Right atrium auricular region (tissue), 2 donors: ENCODE measurements around the gene ROS1. TPM values are rescaled to one million over a fixed set of nuclear protein-coding genes. Genes with fewer than 3 reads are reported as not detected.

Experiments used
- DNase-seq: peaks from one replicate; pipeline ENCODE4 v3.0.0-alpha.2; 2019; ENCODE audit warnings: low spot score
- H3K27ac ChIP-seq, 2 donors: fragments of 200-600 bp; sonication (generic); 1 replicate in 1 of 2; 2 replicates in 1 of 2; pipeline ENCODE4 v1.5.1; 2016 to 2019
- H3K27me3 ChIP-seq, 2 donors: fragments of 200-600 bp; sonication (generic); one replicate each; pipeline versions ENCODE4 v1.5.1 to v1.6.0; 2017 to 2019
- H3K36me3 ChIP-seq: fragments of 200-600 bp; sonication (generic); one replicate; pipeline ENCODE4 v1.5.1; 2016
- H3K4me1 ChIP-seq, 2 donors: fragments of 200-600 bp; sonication (generic); one replicate each; pipeline versions ENCODE4 v1.5.1 to v1.6.0; 2017 to 2019
- H3K4me3 ChIP-seq, 2 donors: fragments of 200-600 bp; sonication (generic); 1 replicate in 1 of 2; 2 replicates in 1 of 2; pipeline ENCODE4 v1.5.1; 2017 to 2019; ENCODE audit warnings: mild to moderate bottlenecking in 1 of 2, moderate library complexity in 1 of 2
- H3K9me3 ChIP-seq, 2 donors: fragments of 200-600 bp; sonication (generic); one replicate each; pipeline ENCODE4 v1.5.1; 2019
- total RNA-seq, 2 donors: library from RNA; depleted of rRNA; stranded (reverse); fragments of >200 nt; gene quantifications; one replicate each; pipeline ENCODE4 v1.1.0, GENCODE V29; 2016
- TF ChIP-seq, protein P1 (sequence below), 2 donors: fragments of 200-600 bp; sonication (generic); IDR thresholded peaks; one replicate each; pipeline ENCODE4 v1.5.1; 2019; ENCODE audit warnings: antibody characterized with exemption in 2 of 2

The ROS1 gene
- total RNA-seq, 2 donors from 2014 or later, result not detected

DNA sequence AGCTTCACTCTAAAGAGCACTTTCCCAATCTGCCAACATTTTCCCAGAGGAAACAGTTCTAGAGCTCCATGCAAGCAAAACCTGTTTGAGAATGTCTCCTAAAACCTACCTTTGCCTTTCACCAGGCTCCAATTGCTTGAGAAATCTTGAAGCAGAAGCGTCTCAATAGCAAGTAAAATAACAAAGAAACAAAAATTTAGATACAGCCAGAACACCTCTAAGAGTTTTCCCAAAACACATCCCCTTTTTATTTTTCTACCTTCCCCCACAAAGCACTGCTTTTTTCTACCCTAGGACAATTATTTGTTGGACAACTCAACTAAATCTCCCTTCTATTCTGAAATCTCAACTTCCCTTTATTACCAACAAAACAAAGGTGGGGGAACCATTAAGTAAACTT is 156.8 kb downstream of the ROS1 start:
- no peak overlapping the region for H3K27ac ChIP-seq

DNA sequence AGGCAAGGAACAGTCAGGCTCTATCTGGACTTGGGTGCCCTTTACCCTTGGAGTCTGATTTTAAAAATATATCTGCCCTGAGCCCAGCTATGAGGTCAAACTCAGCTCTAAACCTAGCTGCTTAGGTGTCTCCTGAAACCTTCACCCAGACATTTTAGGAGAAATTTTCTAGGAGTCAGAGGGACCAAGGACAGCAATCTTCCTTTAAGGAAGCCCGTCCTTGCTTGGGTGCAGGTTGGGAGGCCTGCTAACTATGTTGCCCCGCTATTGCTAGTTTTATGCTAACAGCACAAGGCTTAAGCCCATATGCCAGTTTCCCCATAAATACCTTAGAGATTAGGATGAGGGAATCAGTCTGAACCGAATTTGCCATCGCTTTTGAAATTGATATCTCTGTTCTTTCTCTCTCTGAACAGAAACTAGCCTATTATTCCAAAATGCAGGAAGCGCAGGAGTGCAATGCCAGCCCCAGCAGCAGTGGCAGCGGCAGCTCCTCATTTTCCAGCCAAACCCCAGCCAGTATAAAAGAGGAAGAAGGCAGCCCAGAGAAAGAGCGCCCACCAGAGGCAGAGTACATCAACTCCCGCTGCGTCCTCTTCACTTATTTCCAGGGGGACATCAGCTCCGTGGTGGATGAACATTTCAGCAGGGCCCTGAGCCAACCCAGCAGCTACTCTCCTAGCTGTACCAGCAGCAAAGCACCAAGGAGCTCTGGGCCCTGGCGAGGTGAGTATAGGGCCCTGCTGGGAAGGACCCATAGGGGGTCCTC is 157.8 kb downstream of the ROS1 start:
- Histone ChIP-seq H3K4me1 (peaks cover 0 to 34% of the 10 kb centered on the region in 2 donors), H3K27me3 (peaks cover 58 to 78% of the 10 kb centered on the region in 2 donors), H3K36me3 (no peaks in the 10 kb centered on the region), H3K9me3 (peaks cover 0 to 3% of the 10 kb centered on the region in 2 donors), H3K27ac (no peak overlapping the region), H3K4me3 (no peak overlapping the region)
- no peak for DNase-seq
- TF ChIP-seq, protein P1, sequence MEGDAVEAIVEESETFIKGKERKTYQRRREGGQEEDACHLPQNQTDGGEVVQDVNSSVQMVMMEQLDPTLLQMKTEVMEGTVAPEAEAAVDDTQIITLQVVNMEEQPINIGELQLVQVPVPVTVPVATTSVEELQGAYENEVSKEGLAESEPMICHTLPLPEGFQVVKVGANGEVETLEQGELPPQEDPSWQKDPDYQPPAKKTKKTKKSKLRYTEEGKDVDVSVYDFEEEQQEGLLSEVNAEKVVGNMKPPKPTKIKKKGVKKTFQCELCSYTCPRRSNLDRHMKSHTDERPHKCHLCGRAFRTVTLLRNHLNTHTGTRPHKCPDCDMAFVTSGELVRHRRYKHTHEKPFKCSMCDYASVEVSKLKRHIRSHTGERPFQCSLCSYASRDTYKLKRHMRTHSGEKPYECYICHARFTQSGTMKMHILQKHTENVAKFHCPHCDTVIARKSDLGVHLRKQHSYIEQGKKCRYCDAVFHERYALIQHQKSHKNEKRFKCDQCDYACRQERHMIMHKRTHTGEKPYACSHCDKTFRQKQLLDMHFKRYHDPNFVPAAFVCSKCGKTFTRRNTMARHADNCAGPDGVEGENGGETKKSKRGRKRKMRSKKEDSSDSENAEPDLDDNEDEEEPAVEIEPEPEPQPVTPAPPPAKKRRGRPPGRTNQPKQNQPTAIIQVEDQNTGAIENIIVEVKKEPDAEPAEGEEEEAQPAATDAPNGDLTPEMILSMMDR (IDR thresholded peaks at IDR 0.05), result no peak

More for the DNA sequence above, 156.8 kb downstream of the ROS1 start:
- H3K36me3 ChIP-seq, result no peaks in the 10 kb centered on the region
- TF ChIP-seq, protein P1 (IDR thresholded peaks at IDR 0.05), result no peak
- no peak overlapping the region for H3K4me3 ChIP-seq
- H3K4me1 ChIP-seq, result peaks cover 0 to 34% of the 10 kb centered on the region in 2 donors
- H3K9me3 ChIP-seq, result no peaks in the 10 kb centered on the region
- H3K27me3 ChIP-seq, result peaks cover 57 to 68% of the 10 kb centered on the region in 2 donors
- DNase-seq, result no peak

DNA sequence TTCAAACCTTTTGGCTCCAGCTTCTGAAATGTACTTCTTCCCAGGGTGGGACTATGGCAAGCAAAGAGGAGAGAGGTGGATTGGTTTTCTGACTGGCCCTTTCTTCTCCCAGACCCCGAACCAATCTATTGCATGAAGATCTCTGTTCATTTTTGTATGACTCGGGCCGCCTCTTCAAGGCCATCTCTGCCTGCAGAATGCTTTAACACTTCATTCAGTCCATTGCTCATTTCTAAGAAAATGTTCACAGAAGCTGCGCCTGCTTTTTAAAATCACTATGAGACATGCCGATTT is 158.7 kb downstream of the ROS1 start:
- Histone ChIP-seq H3K36me3 (no peaks in the 10 kb centered on the region), H3K4me3 (no peak overlapping the region), H3K27ac (no peak overlapping the region), H3K27me3 (peaks cover 56 to 83% of the 10 kb centered on the region in 2 donors), H3K4me1 (peaks cover 0 to 34% of the 10 kb centered on the region in 2 donors), H3K9me3 (peaks cover 0 to 5% of the 10 kb centered on the region in 2 donors)
- no peak for DNase-seq
- TF ChIP-seq, protein P1 (IDR thresholded peaks at IDR 0.05), result no peak

DNA sequence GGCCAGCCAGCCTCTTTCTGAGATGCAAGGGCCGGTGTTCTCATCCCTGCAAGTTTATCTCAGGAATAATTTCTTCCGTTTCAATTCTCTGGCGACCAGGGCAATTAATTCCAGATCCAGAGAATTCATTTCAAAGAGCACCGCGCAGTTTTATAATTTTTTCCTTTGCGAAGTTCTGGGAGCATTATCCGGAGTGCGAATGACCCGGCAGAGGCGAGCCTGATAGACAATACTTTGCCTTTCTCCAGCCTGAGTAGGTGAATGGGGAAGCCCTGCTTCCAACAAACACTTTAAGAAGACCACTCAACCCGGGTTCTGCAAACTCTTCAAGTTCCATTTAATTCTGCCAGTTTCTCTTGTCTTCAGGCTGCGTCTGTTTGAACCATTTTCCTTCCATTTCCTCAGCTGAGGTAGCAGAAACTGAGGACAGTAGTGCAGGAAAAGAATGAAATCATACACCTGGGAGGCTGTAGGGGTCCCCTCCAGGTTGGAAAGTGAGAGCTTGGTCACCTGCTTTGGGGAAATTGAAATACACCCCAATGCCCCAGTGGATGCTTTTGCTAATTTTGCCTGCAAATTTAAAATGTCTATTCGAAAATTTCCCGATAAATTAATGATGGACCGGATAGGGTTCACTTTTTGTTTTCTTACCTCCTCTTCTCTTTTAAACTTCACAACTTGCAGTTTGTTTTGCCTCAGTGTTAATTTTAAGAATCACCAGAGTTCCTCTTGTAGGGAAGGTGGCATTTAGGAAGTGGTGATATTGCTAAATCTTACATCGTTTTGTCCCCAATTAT is 159.3 kb downstream of the ROS1 start:
- DNase-seq, result no peak
- Histone ChIP-seq H3K4me3 (peak overlapping the region in 1 of 2 donors; percentile 42), H3K36me3 (no peaks in the 10 kb centered on the region), H3K27ac (no peak overlapping the region), H3K4me1 (peaks cover 0 to 34% of the 10 kb centered on the region in 2 donors), H3K9me3 (peaks cover 0 to 5% of the 10 kb centered on the region in 2 donors), H3K27me3 (peaks cover 54 to 83% of the 10 kb centered on the region in 2 donors)
- TF ChIP-seq, protein P1 (IDR thresholded peaks at IDR 0.05), result no peak

DNA sequence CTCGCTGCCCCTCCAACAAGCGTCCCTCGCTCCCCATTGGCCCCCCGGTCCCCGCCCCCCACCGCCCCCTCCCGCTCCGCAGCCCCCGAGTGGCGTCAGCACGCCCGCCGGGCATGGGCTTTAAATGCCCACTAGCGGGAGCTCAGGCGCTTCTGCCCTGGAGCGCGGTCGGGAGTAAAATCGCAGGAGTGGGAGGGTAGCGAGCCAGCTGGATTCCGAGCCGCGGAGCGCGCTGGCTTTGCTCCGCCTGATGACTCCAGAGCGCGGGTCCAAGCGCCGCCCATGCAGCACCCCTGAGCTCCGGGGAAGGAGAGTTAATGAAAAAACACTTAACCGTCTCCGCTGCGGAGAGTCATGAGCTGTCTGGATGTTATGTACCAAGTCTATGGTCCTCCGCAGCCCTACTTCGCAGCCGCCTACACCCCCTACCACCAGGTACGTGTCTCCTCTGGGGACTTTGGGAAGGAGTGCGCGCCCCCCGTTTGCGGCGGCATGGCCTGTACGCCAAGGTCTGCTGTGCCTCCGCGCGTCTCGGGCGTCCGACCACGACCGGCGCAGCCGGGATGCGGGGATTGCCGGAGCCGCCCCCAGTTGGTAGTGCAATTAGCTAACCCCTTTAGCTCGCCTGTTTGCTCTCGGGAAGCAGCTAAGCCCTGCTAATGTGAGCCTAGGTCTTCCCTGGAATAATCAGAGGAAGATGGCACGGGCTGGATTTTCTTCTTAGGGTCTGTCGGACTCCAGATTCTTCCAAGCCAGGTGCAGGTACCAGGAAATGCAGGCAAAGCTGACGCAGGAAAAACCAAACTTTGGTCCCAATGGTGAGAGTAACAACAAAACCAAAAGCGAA is 160.1 kb downstream of the ROS1 start, which contains the start of gene VGLL2:
TSS of gene VGLL2 (plus strand) at position 149 of the 847 bp plus-strand sequence. CDS start at position 355, 206 bp downstream.
- TF ChIP-seq, protein P1 (IDR thresholded peaks at IDR 0.05), result no peak
- H3K4me3 ChIP-seq, result peak within 1 kb of the TSS; percentile 2 to 42
- no peak within 1 kb of the TSS for H3K27ac ChIP-seq
- peaks cover 0 to 5% of the 10 kb centered on the region in 2 donors for H3K9me3 ChIP-seq
- H3K36me3 ChIP-seq, result no peaks in the 10 kb centered on the region
- DNase-seq, result peak; percentile 58
- H3K27me3 ChIP-seq, result peaks cover 50 to 76% of the 10 kb centered on the region in 2 donors
- H3K4me1 ChIP-seq, result peaks cover 0 to 29% of the 10 kb centered on the region in 2 donors
